Kidney glomerular epithelial cell (primary cell): ENCODE measurements around the gene PHC3.

Experiments used
- DNase-seq: peaks from one replicate; lab custom pipeline; 2025; lab: John Stamatoyannopoulos, UW

PHC3 gene

GRCh38 chr3:170043506-170043905 is 138.0 kb downstream of the PHC3 start:
- DNase-seq = no peak

GRCh38 chr3:170040418-170040817 is 141.1 kb downstream of the PHC3 start:
- DNase-seq = no peak

GRCh38 chr3:170038434-170039110 is 143.0 kb downstream of the PHC3 start:
- DNase-seq = no peak
